Occipital lobe (tissue), 2 donors: ENCODE results near the gene EFCAB3. TPM values are rescaled to one million over a fixed set of nuclear protein-coding genes. Genes with fewer than 3 reads are reported as not detected.
A peak's percentile ranks its signal among the peaks of the same experiment; 100 is the strongest.
"Not testable (repeated sequence)": the region's sequence is repeated elsewhere in the genome, so short reads cannot be mapped to it uniquely, and the experiment has no call there.

Experiments used
- DNase-seq: peaks from one replicate; lab custom pipeline; 2025; lab: John Stamatoyannopoulos, UW
- total RNA-seq: library from RNA; depleted of rRNA; stranded (reverse); fragments of >200 nt; gene quantifications from one replicate; pipeline ENCODE4 v1.2.3, GENCODE V29; 2014

EFCAB3 gene
- total RNA-seq: not detected

DNA sequence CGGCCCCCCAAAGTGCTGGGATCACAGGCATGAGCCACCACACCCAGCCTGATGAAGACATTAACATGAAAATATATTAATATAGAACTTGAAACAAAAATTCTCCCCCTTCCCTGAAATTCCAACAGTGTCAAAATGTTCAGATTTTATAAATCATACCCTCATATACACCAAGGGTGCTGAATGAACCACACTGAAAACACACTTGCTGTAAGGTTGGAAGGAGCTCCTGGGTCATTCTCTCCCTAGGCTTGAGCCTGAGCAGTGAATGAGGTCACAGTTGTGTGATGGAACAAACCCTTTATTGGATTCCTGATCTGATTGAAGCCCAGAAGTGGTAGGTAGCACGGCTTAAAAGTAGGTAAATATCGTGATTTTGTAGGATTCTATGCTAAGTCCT lies at the start of gene EFCAB3:
TSS of gene EFCAB3 (plus strand) at position 301 of the 400 bp plus-strand sequence. CDS start 2,427 bp downstream, outside the sequence.
- DNase-seq: no peak

GRCh38 chr17:62336527-62336926 lies 43.8 kb upstream of the EFCAB3 start:
- DNase-seq: no peak

DNA sequence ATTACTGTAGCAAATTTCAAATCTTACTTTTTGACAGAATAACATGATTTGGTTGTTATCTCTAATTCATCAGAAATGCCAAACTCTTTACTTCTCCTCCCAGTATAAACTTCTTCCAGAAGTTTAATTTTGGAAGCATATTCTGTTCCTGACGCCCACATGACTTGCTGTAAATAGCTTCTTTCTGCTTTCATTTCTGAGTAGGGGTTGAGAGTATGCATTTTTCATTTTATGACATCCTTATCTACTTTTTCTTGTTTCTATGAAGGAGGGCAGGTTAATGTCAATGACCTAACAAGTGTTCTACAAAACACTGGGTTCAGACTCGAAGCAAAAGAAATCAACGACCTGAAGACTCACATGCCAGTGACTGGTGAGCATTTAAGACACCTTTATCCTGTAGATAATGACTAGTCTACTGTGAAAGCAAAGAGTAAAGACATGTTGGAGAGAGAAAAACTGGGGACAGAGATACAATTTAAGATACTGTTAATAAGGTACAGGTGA lies 36.5 kb upstream of the EFCAB3 start:
- no peak for DNase-seq

DNA sequence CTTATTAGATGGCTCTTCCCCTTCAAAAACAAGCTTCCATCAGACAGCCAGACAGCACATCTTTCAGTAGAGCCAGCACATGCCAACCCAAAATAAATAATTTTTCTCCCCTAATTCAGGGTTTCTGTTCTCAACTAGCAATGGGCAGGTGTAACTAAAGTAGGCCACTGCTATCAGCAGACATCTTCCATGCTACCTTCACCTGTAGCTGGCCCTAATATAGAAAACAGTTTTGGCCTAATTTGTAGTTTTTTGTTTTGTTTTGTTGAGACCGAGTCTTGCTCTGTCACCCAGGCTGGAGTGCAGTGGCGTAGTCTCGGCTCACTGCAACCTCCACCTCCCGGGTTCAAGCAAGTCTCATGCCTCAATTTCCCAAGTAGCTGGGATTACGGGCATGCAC lies 29.2 kb upstream of the EFCAB3 start:
- DNase-seq: no peak

GRCh38 chr17:62366191-62366590 lies 14.2 kb upstream of the EFCAB3 start:
- no peak for DNase-seq

GRCh38 chr17:62381561-62381960 lies 1.2 kb downstream of the EFCAB3 start:
- no peak for DNase-seq

- DNase-seq: no peak
These were observed 8.5 kb downstream of the EFCAB3 start for GRCh38 chr17:62388856-62389255.

- DNase-seq: no peak
These were observed 12.6 kb downstream of the EFCAB3 start for GRCh38 chr17:62392908-62393307.

DNA sequence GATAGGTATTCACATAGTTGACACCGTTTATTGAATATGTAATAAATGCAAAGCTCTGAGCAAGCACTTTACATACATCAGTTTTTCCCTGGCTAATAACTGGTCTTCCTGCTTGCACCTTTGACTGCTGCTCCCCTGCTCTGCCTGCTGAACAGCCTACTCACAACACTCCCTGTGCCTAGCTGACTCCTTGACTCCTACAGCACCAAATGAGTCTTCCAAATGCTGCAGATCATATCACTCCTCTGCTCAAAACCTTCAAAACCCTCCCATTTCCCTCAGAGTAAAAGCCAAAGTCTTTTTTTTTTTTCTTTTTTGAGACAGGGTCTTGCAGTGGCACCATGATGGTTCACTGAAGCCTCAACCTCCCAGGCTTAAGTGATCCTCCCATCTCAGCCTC lies 18.5 kb downstream of the EFCAB3 start:
- no peak for DNase-seq

GRCh38 chr17:62405451-62405850 lies 25.1 kb downstream of the EFCAB3 start:
- no peak for DNase-seq

DNA sequence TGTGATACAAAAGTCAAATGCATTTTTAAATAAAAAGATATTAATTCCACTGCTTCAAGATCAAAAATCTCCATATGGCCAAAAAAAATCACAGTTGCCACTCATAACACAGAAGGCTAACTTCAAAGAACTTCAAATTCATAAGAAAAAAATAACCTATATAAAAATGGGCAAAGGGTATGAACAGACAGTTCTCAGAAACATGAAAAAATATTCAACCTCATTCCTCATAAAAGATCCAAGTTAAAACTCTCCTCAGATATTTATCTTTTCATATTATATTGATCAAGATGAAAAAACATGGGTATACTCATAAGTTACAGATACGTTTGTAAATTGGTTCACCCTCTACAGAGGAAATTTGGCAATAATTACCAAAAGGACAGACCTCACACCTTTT lies 32.7 kb downstream of the EFCAB3 start:
- not testable (repeated sequence) for DNase-seq

- DNase-seq: peak; percentile 74
These were observed 43.5 kb downstream of the EFCAB3 start, which contains the start of gene METTL2A for GRCh38 chr17:62423647-62424461. METTL2A (plus strand) TSS chr17:62423897; CDS start chr17:62423903, 6 bp downstream.

DNA sequence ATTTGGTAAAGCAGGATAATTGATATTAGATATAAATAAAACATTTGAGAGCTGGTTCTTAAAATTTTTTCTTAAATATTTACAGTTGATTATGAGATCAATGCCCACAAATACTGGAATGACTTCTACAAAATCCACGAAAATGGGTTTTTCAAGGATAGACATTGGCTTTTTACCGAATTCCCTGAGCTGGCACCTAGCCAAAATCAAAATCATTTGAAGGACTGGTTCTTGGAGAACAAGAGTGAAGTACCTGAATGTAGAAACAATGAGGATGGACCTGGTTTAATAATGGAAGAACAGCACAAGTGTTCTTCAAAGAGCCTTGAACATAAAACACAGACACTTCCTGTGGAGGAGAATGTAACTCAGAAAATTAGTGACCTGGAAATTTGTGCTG lies 45.9 kb downstream of the EFCAB3 start:
- DNase-seq: not testable (repeated sequence)

GRCh38 chr17:62435251-62435650 lies 54.9 kb downstream of the EFCAB3 start:
- DNase-seq: not testable (repeated sequence)

- not testable (repeated sequence) for DNase-seq
These were observed 60.8 kb downstream of the EFCAB3 start for GRCh38 chr17:62441181-62441580.

- DNase-seq: no peak
These were observed 63.7 kb downstream of the EFCAB3 start for GRCh38 chr17:62444063-62444462.

DNA sequence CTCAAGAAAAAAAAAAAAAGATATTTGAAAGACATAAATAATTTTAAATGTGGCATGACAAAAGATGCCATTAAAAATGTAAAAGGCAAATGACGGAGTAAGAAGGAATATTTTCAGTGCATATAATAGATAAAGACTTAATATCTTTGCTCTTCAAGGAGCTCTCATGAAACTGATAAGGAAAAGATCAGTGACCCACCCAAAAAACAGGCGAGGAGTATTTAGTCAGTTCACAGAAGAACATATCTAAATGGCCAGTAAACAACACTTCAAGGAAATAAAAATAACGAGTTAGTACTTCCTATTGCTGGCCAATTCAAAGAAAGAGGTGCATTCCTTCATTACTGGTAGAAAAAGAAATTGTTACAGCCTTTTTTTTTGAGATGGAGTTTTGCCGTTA lies 65.4 kb downstream of the EFCAB3 start:
- not testable (repeated sequence) for DNase-seq

GRCh38 chr17:62452195-62452594 lies 71.8 kb downstream of the EFCAB3 start:
- DNase-seq: not testable (repeated sequence)

DNA sequence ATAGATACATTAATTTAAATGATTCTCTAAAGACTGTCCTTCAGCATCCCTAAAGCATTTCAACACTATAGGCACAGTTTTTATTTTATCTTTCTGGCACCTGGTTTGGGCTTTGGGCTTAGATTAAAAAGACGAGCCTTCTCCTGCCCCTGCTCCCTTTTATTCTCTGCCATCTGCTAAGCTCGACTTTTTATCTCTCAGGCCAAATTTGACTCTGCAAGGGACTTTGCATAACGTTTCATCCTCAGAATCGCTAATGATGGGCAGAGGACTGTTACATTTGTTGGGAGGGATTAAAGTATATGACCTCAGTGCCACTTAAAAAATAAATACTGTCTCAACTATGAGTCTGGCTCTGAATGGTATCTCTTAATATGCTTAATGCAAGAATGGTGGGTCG lies 72.7 kb downstream of the EFCAB3 start:
- not testable (repeated sequence) for DNase-seq

- not testable (repeated sequence) for DNase-seq
These were observed 73.3 kb downstream of the EFCAB3 start for GRCh38 chr17:62453656-62454055.

DNA sequence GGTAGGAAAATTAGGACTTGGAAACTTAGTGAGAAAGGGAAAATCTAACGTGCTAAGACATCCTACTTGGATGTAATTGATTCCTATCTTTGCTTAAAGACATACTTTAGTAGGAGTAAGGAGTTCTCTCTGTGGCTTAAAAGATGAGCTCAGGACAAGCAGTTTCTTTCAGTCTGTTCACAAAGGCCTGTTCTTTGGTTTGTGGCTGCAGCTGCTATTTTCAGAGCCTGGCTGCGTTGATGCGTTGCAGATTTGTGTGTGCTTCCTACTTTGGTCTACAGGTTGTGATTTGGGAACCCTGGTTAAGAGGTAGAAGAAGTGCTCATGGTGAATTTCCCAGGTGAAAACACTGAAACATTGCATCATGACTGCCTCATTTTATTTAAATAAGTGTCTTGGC lies 73.8 kb downstream of the EFCAB3 start:
- DNase-seq: not testable (repeated sequence)

DNA sequence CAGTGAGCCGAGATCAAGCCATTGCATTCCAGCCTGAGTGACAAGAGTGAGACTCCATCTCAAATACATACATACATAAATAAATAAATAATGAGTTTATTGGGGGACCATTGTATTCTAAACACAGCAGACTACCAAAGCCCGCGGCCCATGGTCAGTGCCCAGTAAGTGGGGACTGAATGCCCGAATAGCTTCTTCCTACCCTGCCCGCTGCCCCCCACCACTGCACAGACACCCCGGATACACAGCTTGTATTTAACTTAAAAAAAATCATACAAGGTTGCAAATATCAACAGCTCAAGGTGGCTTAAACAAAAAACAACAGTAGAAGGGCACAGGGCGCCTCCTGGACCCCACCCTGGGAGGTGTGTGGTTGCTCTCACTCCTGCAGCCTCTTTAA lies 75.7 kb downstream of the EFCAB3 start:
- no peak for DNase-seq

DNA sequence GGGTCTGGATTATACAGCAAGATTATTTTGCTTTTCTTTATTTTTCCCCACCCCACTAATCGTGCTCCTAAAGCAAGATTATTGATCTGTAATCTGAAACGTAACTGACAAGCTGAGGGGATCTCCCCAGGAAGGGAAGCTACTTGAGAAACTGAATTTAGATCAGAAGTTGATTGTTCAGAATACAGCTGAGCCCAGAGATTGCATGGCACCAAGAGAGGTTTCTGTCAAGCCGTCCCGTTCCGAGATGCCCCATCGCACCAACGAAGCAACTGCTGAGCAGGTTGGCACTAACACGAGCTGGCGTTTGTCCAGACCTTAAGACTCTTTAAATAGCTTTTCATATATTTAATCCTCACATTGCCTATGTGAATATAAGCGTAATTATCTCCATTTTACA lies 78.1 kb downstream of the EFCAB3 start:
- not testable (repeated sequence) for DNase-seq
